Activated gamma-delta T cell treated with Interleukin-2 at 50 U/mL for 16 hours (primary cell): ENCODE measurements around the gene SLC10A7.

Experiments
- DNase-seq: peaks from one replicate; pipeline ENCODE4 v3.0.0-alpha.2; 2020

The SLC10A7 gene

GRCh38 chr4:146490106-146490505, 31.6 kb downstream of the SLC10A7 start:
- no peak for DNase-seq

- DNase-seq = no peak
Measured at GRCh38 chr4:146488495-146489174, 33.1 kb downstream of the SLC10A7 start.

GRCh38 chr4:146486565-146486964, 35.2 kb downstream of the SLC10A7 start:
- DNase-seq = no peak

GRCh38 chr4:146485968-146486367, 35.8 kb downstream of the SLC10A7 start:
- no peak for DNase-seq

- no peak for DNase-seq
Measured at GRCh38 chr4:146482788-146483187, 39.0 kb downstream of the SLC10A7 start.

- no peak for DNase-seq
Measured at GRCh38 chr4:146481246-146481645, 40.5 kb downstream of the SLC10A7 start.

GRCh38 chr4:146478009-146478408, 43.7 kb downstream of the SLC10A7 start:
- DNase-seq = no peak

- no peak for DNase-seq
Measured at GRCh38 chr4:146477054-146477453, 44.7 kb downstream of the SLC10A7 start.

- no peak for DNase-seq
Measured at GRCh38 chr4:146472404-146472803, 49.3 kb downstream of the SLC10A7 start.

- DNase-seq = no peak
Measured at GRCh38 chr4:146470604-146471003, 51.1 kb downstream of the SLC10A7 start.

GRCh38 chr4:146469022-146469421, 52.7 kb downstream of the SLC10A7 start:
- DNase-seq = no peak

GRCh38 chr4:146465628-146466027, 56.1 kb downstream of the SLC10A7 start:
- DNase-seq = no peak

- no peak for DNase-seq
Measured at GRCh38 chr4:146462251-146462650, 59.5 kb downstream of the SLC10A7 start.

GRCh38 chr4:146458594-146458993, 63.1 kb downstream of the SLC10A7 start:
- no peak for DNase-seq

GRCh38 chr4:146456681-146457080, 65.1 kb downstream of the SLC10A7 start:
- DNase-seq = no peak

GRCh38 chr4:146453181-146453807, 68.4 kb downstream of the SLC10A7 start:
- DNase-seq = no peak

GRCh38 chr4:146450524-146450923, 71.2 kb downstream of the SLC10A7 start:
- DNase-seq = no peak

GRCh38 chr4:146446555-146446954, 75.2 kb downstream of the SLC10A7 start:
- no peak for DNase-seq

GRCh38 chr4:146445198-146446150, 76.3 kb downstream of the SLC10A7 start:
- DNase-seq = no peak

- DNase-seq = no peak
Measured at GRCh38 chr4:146443525-146443924, 78.2 kb downstream of the SLC10A7 start.

GRCh38 chr4:146442801-146443200, 78.9 kb downstream of the SLC10A7 start:
- no peak for DNase-seq

GRCh38 chr4:146439999-146440398, 81.7 kb downstream of the SLC10A7 start:
- no peak for DNase-seq

GRCh38 chr4:146439437-146439836, 82.3 kb downstream of the SLC10A7 start:
- DNase-seq = no peak

- no peak for DNase-seq
Measured at GRCh38 chr4:146437778-146438177, 84.0 kb downstream of the SLC10A7 start.
